Tibial artery (tissue), 4 donors: ENCODE data around the gene MOCOS.

Source experiments
- DNase-seq, 2 donors: peaks; one replicate each; pipeline ENCODE4 v3.0.0-alpha.2; 2019
- H3K27ac ChIP-seq, 2 donors: fragments of 200-600 bp; sonication (generic) in 1 of 2; 1 replicate in 1 of 2; 2 replicates in 1 of 2; pipeline ENCODE4 v1.5.1; 2018 to 2019; ENCODE audit warnings: mild to moderate bottlenecking in 1 of 2
- H3K27me3 ChIP-seq, 2 donors: fragments of 200-600 bp; sonication (generic) in 1 of 2; one replicate each; pipeline versions ENCODE4 v1.5.1 to v1.6.0; 2016 to 2019
- H3K36me3 ChIP-seq, 3 donors: fragments of 200-600 bp; sonication (generic) in 2 of 3; one replicate each; pipeline ENCODE4 v1.5.1; 2016 to 2019; ENCODE audit warnings: mild to moderate bottlenecking in 2 of 3
- H3K4me1 ChIP-seq, 4 donors: fragments of 200-600 bp; sonication (generic) in 2 of 4; 1 replicate in 3 of 4; 2 replicates in 1 of 4; pipeline ENCODE4 v1.5.1; 2016 to 2019
- H3K4me3 ChIP-seq, 2 donors: fragments of 200-600 bp; sonication (generic) in 1 of 2; 1 replicate in 1 of 2; 2 replicates in 1 of 2; pipeline ENCODE4 v1.5.1; 2018 to 2019; ENCODE audit warnings: mild to moderate bottlenecking in 2 of 2
- H3K9me3 ChIP-seq, 3 donors: fragments of 200-600 bp; sonication (generic) in 1 of 3; one replicate each; pipeline ENCODE4 v1.5.1; 2016 to 2019
- CTCF ChIP-seq, 2 experiments: fragments of 200-600 bp in 1 of 2; fragments of 450-650 bp in 1 of 2; IDR thresholded peaks; one replicate each; pipeline ENCODE4 v1.5.1; 2017 to 2019; ENCODE audit warnings: antibody characterized with exemption in 2 of 2, mild to moderate bottlenecking in 1 of 2, moderate library complexity in 1 of 2
- intact Hi-C: fragments of 100-400 bp; cut with DNase I; formaldehyde crosslinking; loops from one replicate; pipeline ENCODE4 v1.15.0; 2023; ENCODE audit warnings: low total_unique reads

MOCOS gene

GRCh38 chr18:36179562-36180355 lies 7.5 kb upstream of the MOCOS start:
- peak overlapping the region; percentile 57 to 58 for H3K27ac ChIP-seq
- DNase-seq: peak; percentile 81 to 84

DNA sequence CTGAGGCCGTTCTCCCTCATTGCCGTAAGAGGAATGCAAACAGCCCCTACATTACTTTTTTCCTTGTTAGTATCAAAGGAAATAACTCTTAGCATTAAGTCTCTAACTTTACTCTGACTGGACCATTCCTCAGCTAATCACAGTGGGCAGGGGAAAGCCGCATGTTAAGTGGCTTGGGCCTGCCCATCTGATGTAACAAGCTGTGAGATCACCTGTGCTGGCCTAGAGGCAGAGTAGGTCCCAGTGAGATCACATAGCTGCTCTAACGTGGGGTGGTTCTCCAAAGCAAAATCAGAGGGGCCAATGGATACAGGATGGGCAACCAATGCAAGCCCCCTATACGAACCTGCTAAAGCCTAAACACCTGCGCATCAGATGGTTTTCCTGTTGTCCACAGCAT lies 5.9 kb upstream of the MOCOS start:
- Histone ChIP-seq H3K27me3 (no peaks in the 10 kb centered on the region), H3K36me3 (peaks cover 0 to 9% (median 9%) of the 10 kb centered on the region in 3 donors), H3K27ac (peak overlapping the region in 1 of 2 donors; percentile 57), H3K9me3 (no peaks in the 10 kb centered on the region), H3K4me3 (no peak overlapping the region), H3K4me1 (peaks cover 0 to 25% (median 20%) of the 10 kb centered on the region in 4 donors)
- intact Hi-C loops: loop anchor here (10.0 kb wide), 1 partner anchor 93 kb away; no protein-coding TSS in a partner anchor
- no peak for DNase-seq
- TF ChIP-seq CTCF (IDR thresholded peaks at IDR 0.05): no peak

More at GRCh38 chr18:36179562-36180355, 7.5 kb upstream of the MOCOS start:
- Histone ChIP-seq H3K4me1 (peaks cover 0 to 21% (median 16%) of the 10 kb centered on the region in 4 donors), H3K27me3 (no peaks in the 10 kb centered on the region), H3K36me3 (peaks cover 15 to 26% (median 26%) of the 10 kb centered on the region in 3 donors), H3K4me3 (no peak overlapping the region), H3K9me3 (no peaks in the 10 kb centered on the region)
- intact Hi-C loops: loop anchor here (10.0 kb wide), 1 partner anchor 95 kb away; no protein-coding TSS in a partner anchor
- no peak for TF ChIP-seq CTCF (IDR thresholded peaks at IDR 0.05)

- H3K4me1 ChIP-seq: peaks cover 0 to 28% (median 24%) of the 10 kb centered on the region in 4 donors
- TF ChIP-seq CTCF (IDR thresholded peaks at IDR 0.05): no peak
- no peak overlapping the region for H3K4me3 ChIP-seq
- H3K27me3 ChIP-seq: no peaks in the 10 kb centered on the region
- no peak overlapping the region for H3K27ac ChIP-seq
- peaks cover 0 to 3% (median 3%) of the 10 kb centered on the region in 3 donors for H3K36me3 ChIP-seq
- intact Hi-C loops: loop anchor here (10.0 kb wide), 1 partner anchor 93 kb away; no protein-coding TSS in a partner anchor
- DNase-seq: no peak
- no peaks in the 10 kb centered on the region for H3K9me3 ChIP-seq
These were observed 5.3 kb upstream of the MOCOS start for GRCh38 chr18:36181898-36182506.

- TF ChIP-seq CTCF (IDR thresholded peaks at IDR 0.05): no peak
- H3K27ac ChIP-seq: no peak overlapping the region
- intact Hi-C loops: loop anchor here (10.0 kb wide), 1 partner anchor 92 kb away; no protein-coding TSS in a partner anchor
- H3K9me3 ChIP-seq: no peaks in the 10 kb centered on the region
- no peaks in the 10 kb centered on the region for H3K36me3 ChIP-seq
- no peaks in the 10 kb centered on the region for H3K27me3 ChIP-seq
- H3K4me3 ChIP-seq: no peak overlapping the region
- peaks cover 0 to 33% (median 29%) of the 10 kb centered on the region in 4 donors for H3K4me1 ChIP-seq
- no peak for DNase-seq
These were observed 4.3 kb upstream of the MOCOS start for GRCh38 chr18:36183033-36183432.

- H3K4me1 ChIP-seq: peaks cover 0 to 41% (median 31%) of the 10 kb centered on the region in 4 donors
- no peak overlapping the region for H3K4me3 ChIP-seq
- no peaks in the 10 kb centered on the region for H3K27me3 ChIP-seq
- H3K36me3 ChIP-seq: no peaks in the 10 kb centered on the region
- H3K9me3 ChIP-seq: no peaks in the 10 kb centered on the region
- no peak for DNase-seq
- no peak overlapping the region for H3K27ac ChIP-seq
- no peak for TF ChIP-seq CTCF (IDR thresholded peaks at IDR 0.05)
- intact Hi-C loops: loop anchor here (10.0 kb wide), 1 partner anchor 91 kb away; no protein-coding TSS in a partner anchor
These were observed 3.3 kb upstream of the MOCOS start for GRCh38 chr18:36183987-36184386.
